Tibial artery (tissue), 4 donors: ENCODE measurements around the gene SLC37A1.
A peak's percentile ranks its signal among the peaks of the same experiment; 100 is the strongest.

Experiments
- DNase-seq, 2 donors: peaks; one replicate each; pipeline ENCODE4 v3.0.0-alpha.2; 2019
- H3K27ac ChIP-seq, 2 donors: fragments of 200-600 bp; sonication (generic) in 1 of 2; 1 replicate in 1 of 2; 2 replicates in 1 of 2; pipeline ENCODE4 v1.5.1; 2018 to 2019; ENCODE audit warnings: mild to moderate bottlenecking in 1 of 2
- H3K27me3 ChIP-seq, 2 donors: fragments of 200-600 bp; sonication (generic) in 1 of 2; one replicate each; pipeline versions ENCODE4 v1.5.1 to v1.6.0; 2016 to 2019
- H3K36me3 ChIP-seq, 3 donors: fragments of 200-600 bp; sonication (generic) in 2 of 3; one replicate each; pipeline ENCODE4 v1.5.1; 2016 to 2019; ENCODE audit warnings: mild to moderate bottlenecking in 2 of 3
- H3K4me1 ChIP-seq, 4 donors: fragments of 200-600 bp; sonication (generic) in 2 of 4; 1 replicate in 3 of 4; 2 replicates in 1 of 4; pipeline ENCODE4 v1.5.1; 2016 to 2019
- H3K4me3 ChIP-seq, 2 donors: fragments of 200-600 bp; sonication (generic) in 1 of 2; 1 replicate in 1 of 2; 2 replicates in 1 of 2; pipeline ENCODE4 v1.5.1; 2018 to 2019; ENCODE audit warnings: mild to moderate bottlenecking in 2 of 2
- H3K9me3 ChIP-seq, 3 donors: fragments of 200-600 bp; sonication (generic) in 1 of 3; one replicate each; pipeline ENCODE4 v1.5.1; 2016 to 2019
- CTCF ChIP-seq, 2 experiments: fragments of 200-600 bp in 1 of 2; fragments of 450-650 bp in 1 of 2; IDR thresholded peaks; one replicate each; pipeline ENCODE4 v1.5.1; 2017 to 2019; ENCODE audit warnings: antibody characterized with exemption in 2 of 2, mild to moderate bottlenecking in 1 of 2, moderate library complexity in 1 of 2
- intact Hi-C: fragments of 100-400 bp; cut with DNase I; formaldehyde crosslinking; loops from one replicate; pipeline ENCODE4 v1.15.0; 2023; ENCODE audit warnings: low total_unique reads

Gene SLC37A1

GRCh38 chr21:42552407-42553336, 39.0 kb downstream of the SLC37A1 start:
- no peaks in the 10 kb centered on the region for H3K9me3 ChIP-seq
- H3K4me3 ChIP-seq: no peak overlapping the region
- intact Hi-C loops: no loop called here
- no peaks in the 10 kb centered on the region for H3K4me1 ChIP-seq
- H3K27me3 ChIP-seq: no peaks in the 10 kb centered on the region
- no peak overlapping the region for H3K27ac ChIP-seq
- peaks cover 3 to 55% (median 32%) of the 10 kb centered on the region in 3 donors for H3K36me3 ChIP-seq
- no peak for TF ChIP-seq CTCF (IDR thresholded peaks at IDR 0.05)
- peak in 1 of 2 donors; percentile 40 for DNase-seq

- Histone ChIP-seq H3K36me3 (peaks cover 3 to 53% (median 26%) of the 10 kb centered on the region in 3 donors), H3K9me3 (no peaks in the 10 kb centered on the region), H3K27ac (no peak overlapping the region), H3K27me3 (no peaks in the 10 kb centered on the region), H3K4me3 (no peak overlapping the region), H3K4me1 (no peaks in the 10 kb centered on the region)
- intact Hi-C loops: no loop called here
- DNase-seq: no peak
- no peak for TF ChIP-seq CTCF (IDR thresholded peaks at IDR 0.05)
These were observed 39.8 kb downstream of the SLC37A1 start for GRCh38 chr21:42553435-42553834.

- Histone ChIP-seq H3K9me3 (no peaks in the 10 kb centered on the region), H3K4me3 (no peak overlapping the region), H3K36me3 (peaks cover 3 to 53% (median 32%) of the 10 kb centered on the region in 3 donors), H3K4me1 (no peaks in the 10 kb centered on the region), H3K27me3 (no peaks in the 10 kb centered on the region), H3K27ac (no peak overlapping the region)
- DNase-seq: peak; percentile 9 to 59
- TF ChIP-seq CTCF (IDR thresholded peaks at IDR 0.05): no peak
- intact Hi-C loops: no loop called here
These were observed 40.8 kb downstream of the SLC37A1 start for GRCh38 chr21:42554251-42554961.

- intact Hi-C loops: no loop called here
- Histone ChIP-seq H3K4me3 (no peak overlapping the region), H3K9me3 (no peaks in the 10 kb centered on the region), H3K36me3 (peaks cover 3 to 60% (median 37%) of the 10 kb centered on the region in 3 donors), H3K27me3 (no peaks in the 10 kb centered on the region), H3K4me1 (no peaks in the 10 kb centered on the region), H3K27ac (no peak overlapping the region)
- TF ChIP-seq CTCF (IDR thresholded peaks at IDR 0.05): no peak
- DNase-seq: peak in 1 of 2 donors; percentile 42
These were observed 42.2 kb downstream of the SLC37A1 start for GRCh38 chr21:42555756-42556438.

- H3K36me3 ChIP-seq: peaks cover 3 to 65% (median 40%) of the 10 kb centered on the region in 3 donors
- no peak overlapping the region for H3K4me3 ChIP-seq
- no peak overlapping the region for H3K27ac ChIP-seq
- no peaks in the 10 kb centered on the region for H3K27me3 ChIP-seq
- H3K4me1 ChIP-seq: no peaks in the 10 kb centered on the region
- no peak for TF ChIP-seq CTCF (IDR thresholded peaks at IDR 0.05)
- peak in 1 of 2 donors; percentile 39 for DNase-seq
- H3K9me3 ChIP-seq: no peaks in the 10 kb centered on the region
- intact Hi-C loops: no loop called here
These were observed 42.8 kb downstream of the SLC37A1 start for GRCh38 chr21:42556476-42556875.
